Measurements from ENCODE around the gene POLD4. TPM values are rescaled to one million over a fixed set of nuclear protein-coding genes. Genes with fewer than 3 reads are reported as not detected.

Gene POLD4
- total and polyA plus RNA-seq, 9 donors: 12.5 to 87.8 (median 47.2) TPM

- Histone ChIP-seq H3K4me1 (ENCODE audit: insufficient read depth) (no peaks in the 10 kb centered on the region), H3K27me3 (no peaks in the 10 kb centered on the region), H3K36me3 (no peaks in the 10 kb centered on the region), H3K27ac (no peak overlapping the region), H3K4me3 (no peak overlapping the region), H3K9me3 (no peaks in the 10 kb centered on the region)
- intact Hi-C loops (cut with DNase I): no loop called here
- 78 to 80% (median 80%) methylated on average over 11 of the region's 11 CpGs for WGBS, 3 donors
- no peak for DNase-seq
- TF ChIP-seq EP300 (IDR thresholded peaks at IDR 0.05): no peak
- TF ChIP-seq POLR2A (IDR thresholded peaks at IDR 0.05): no peak
- no peak for TF ChIP-seq CTCF (IDR thresholded peaks at IDR 0.05)
These were observed 40.0 kb downstream of the POLD4 start for GRCh38 chr11:67313125-67313890.

GRCh38 chr11:67312187-67313021, 40.9 kb downstream of the POLD4 start:
- 70 to 74% (median 72%) methylated on average over 22 of the region's 22 CpGs for WGBS, 3 donors
- no peak overlapping the region for H3K4me3 ChIP-seq
- no peaks in the 10 kb centered on the region for H3K9me3 ChIP-seq
- TF ChIP-seq EP300 (IDR thresholded peaks at IDR 0.05) (no peak), CTCF (IDR thresholded peaks at IDR 0.05) (no peak), POLR2A (IDR thresholded peaks at IDR 0.05) (no peak)
- H3K27ac ChIP-seq: no peak overlapping the region
- H3K4me1 ChIP-seq (ENCODE audit: insufficient read depth): no peaks in the 10 kb centered on the region
- no peaks in the 10 kb centered on the region for H3K36me3 ChIP-seq
- intact Hi-C loops (cut with DNase I): no loop called here
- H3K27me3 ChIP-seq: no peaks in the 10 kb centered on the region
- no peak for DNase-seq

- H3K27ac ChIP-seq: no peak overlapping the region
- no peaks in the 10 kb centered on the region for H3K36me3 ChIP-seq
- intact Hi-C loops (cut with DNase I): no loop called here
These were observed 41.7 kb downstream of the POLD4 start for GRCh38 chr11:67311556-67312082.

More at GRCh38 chr11:67311556-67312082, 41.7 kb downstream of the POLD4 start:
- Histone ChIP-seq H3K9me3 (no peaks in the 10 kb centered on the region), H3K4me1 (ENCODE audit: insufficient read depth) (no peaks in the 10 kb centered on the region), H3K27me3 (no peaks in the 10 kb centered on the region), H3K4me3 (no peak overlapping the region)
- TF ChIP-seq POLR2A (IDR thresholded peaks at IDR 0.05) (no peak), CTCF (IDR thresholded peaks at IDR 0.05) (no peak), EP300 (IDR thresholded peaks at IDR 0.05) (no peak)
- DNase-seq: no peak
- WGBS, 3 donors: 87 to 90% (median 87%) methylated on average over 15 of the region's 15 CpGs
